SK-N-SH (cell line): Measurements from ENCODE around the gene ZFAND6. TPM values are rescaled to one million over a fixed set of nuclear protein-coding genes. Genes with fewer than 3 reads are reported as not detected.

Experiments used
- CTCF ChIA-PET: fragments of 300-600, 350-600 bp; formaldehyde crosslinking; extraction: SDS; loops from one replicate; lab custom pipeline; 2021; lab: Yijun Ruan, JAX
- POLR2A ChIA-PET: fragments of 350-600 bp; sonication (Branson Sonifier 250); formaldehyde crosslinking; extraction: SDS; loops from one replicate; lab custom pipeline; 2020; ENCODE audit warnings: antibody characterized with exemption, inconsistent platforms; lab: Yijun Ruan, JAX
- DNase-seq: peaks from one replicate; pipeline ENCODE4 v3.0.0; 2012
- H2AFZ ChIP-seq: fragments of 200-600 bp; sonication (generic); 2 replicates; pipeline ENCODE4 v1.8.1; 2016; ENCODE audit warnings: antibody characterized with exemption, mild to moderate bottlenecking, low read depth
- H3F3A ChIP-seq: fragments of 200-600 bp; sonication (generic); replicated peaks from 2 replicates; pipeline ENCODE3; 2016; ENCODE audit warnings: antibody characterized with exemption, mild to moderate bottlenecking; ENCODE audit not compliant: insufficient read depth
- H3K27ac ChIP-seq, 2 experiments: fragments of 200-500 bp in 1 of 2; fragments of 200-600 bp in 1 of 2; sonication (Bioruptor generic) in 1 of 2; sonication (generic), shearing (Covaris generic) in 1 of 2; 2 replicates each; pipeline versions ENCODE4 v1.5.1 to v1.6.1; 2014 to 2016; ENCODE audit warnings: low read depth in 2 of 2, inconsistent platforms in 1 of 2, low read length in 1 of 2, mild to moderate bottlenecking in 1 of 2, mixed read lengths in 1 of 2
- H3K27me3 ChIP-seq: fragments of 200-600 bp; sonication (generic), shearing (Covaris generic); 2 replicates; pipeline ENCODE4 v1.6.1; 2016; ENCODE audit warnings: mixed run types; ENCODE audit not compliant: insufficient read depth
- H3K36me3 ChIP-seq, 2 experiments: fragments of 200-500 bp in 1 of 2; fragments of 200-600 bp in 1 of 2; sonication (Bioruptor generic) in 1 of 2; sonication (generic) in 1 of 2; replicated peaks in 1 of 2; 2 replicates each; pipeline versions ENCODE3 to v1.5.1; 2014 to 2016; ENCODE audit warnings: low read length in 1 of 2, mild to moderate bottlenecking in 1 of 2; ENCODE audit not compliant: insufficient read depth in 2 of 2, control insufficient read depth in 1 of 2
- H3K4me1 ChIP-seq, 2 experiments: fragments of 200-500 bp in 1 of 2; fragments of 200-600 bp in 1 of 2; sonication (Bioruptor generic) in 1 of 2; sonication (generic), shearing (Covaris generic) in 1 of 2; 2 replicates each; pipeline versions ENCODE4 v1.5.1 to v1.6.1; 2014 to 2016; ENCODE audit warnings: low read depth in 1 of 2, low read length in 1 of 2, mixed run types in 1 of 2; ENCODE audit not compliant: insufficient read depth in 2 of 2, control insufficient read depth in 1 of 2
- H3K4me2 ChIP-seq: fragments of 200-600 bp; sonication (generic), shearing (Covaris generic); 2 replicates; pipeline ENCODE4 v1.6.1; 2017; ENCODE audit warnings: mixed run types
- H3K4me3 ChIP-seq, 2 experiments: fragments of 200-500 bp in 1 of 2; fragments of 200-600 bp in 1 of 2; sonication (Bioruptor generic) in 1 of 2; sonication (generic), shearing (Covaris generic) in 1 of 2; 2 replicates each; pipeline versions ENCODE4 v1.5.1 to v1.8.1; 2014 to 2016; ENCODE audit warnings: low read depth in 2 of 2, inconsistent platforms in 1 of 2, low read length in 1 of 2, mild to moderate bottlenecking in 1 of 2, mixed read lengths in 1 of 2, moderate library complexity in 1 of 2
- H3K79me2 ChIP-seq: fragments of 200-600 bp; sonication (generic); 2 replicates; pipeline ENCODE4 v1.8.1; 2017; ENCODE audit warnings: mild to moderate bottlenecking; ENCODE audit not compliant: insufficient read depth
- H3K9ac ChIP-seq: fragments of 200-600 bp; sonication (generic); 2 replicates; pipeline ENCODE4 v1.6.1; 2017; ENCODE audit warnings: mixed run types
- H3K9me2 ChIP-seq: fragments of 200-600 bp; sonication (generic); 2 replicates; pipeline ENCODE4 v1.6.1; 2017; ENCODE audit warnings: mixed run types
- H3K9me3 ChIP-seq: fragments of 200-600 bp; sonication (generic); 2 replicates; pipeline ENCODE4 v1.6.1; 2017; ENCODE audit warnings: mixed run types, mild to moderate bottlenecking, moderate library complexity
- H4K20me1 ChIP-seq: fragments of 200-600 bp; sonication (generic); 2 replicates; pipeline ENCODE4 v1.6.1; 2017; ENCODE audit warnings: mild to moderate bottlenecking, mixed run types; ENCODE audit not compliant: insufficient read depth
- CHD2 ChIP-seq: fragments of 150-350 bp; IDR thresholded peaks from 2 replicates; pipeline ENCODE4 v1.6.1; 2018; ENCODE audit warnings: low read length; ENCODE audit not compliant: partially characterized antibody
- ELF1 ChIP-seq: IDR thresholded peaks from 2 replicates; pipeline ENCODE4 v1.4.0; 2012
- FOSL2 ChIP-seq: IDR thresholded peaks from 2 replicates; pipeline ENCODE4 v1.4.0; 2012; ENCODE audit warnings: low read depth, mild to moderate bottlenecking, moderate library complexity, borderline replicate concordance
- FOXM1 ChIP-seq: IDR thresholded peaks from 2 replicates; pipeline ENCODE4 v1.4.0; 2012; ENCODE audit warnings: low read depth, mild to moderate bottlenecking
- GATA2 ChIP-seq: sonication (generic); formaldehyde crosslinking; IDR thresholded peaks from 2 replicates; pipeline ENCODE4 v1.5.0; 2020; ENCODE audit warnings: mild to moderate bottlenecking, missing genetic modification reagents
- IRF3 ChIP-seq: fragments of 150-350 bp; IDR thresholded peaks from 2 replicates; pipeline ENCODE4 v1.6.1; 2016; ENCODE audit warnings: mild to moderate bottlenecking, low read depth, low read length
- MAX ChIP-seq: IDR thresholded peaks from 2 replicates; pipeline ENCODE4 v1.4.0; 2012; ENCODE audit warnings: low read depth
- MEF2A ChIP-seq: IDR thresholded peaks from 2 replicates; pipeline ENCODE4 v1.4.0; 2012; ENCODE audit warnings: low read depth, borderline replicate concordance
- RCOR1 ChIP-seq: fragments of 150-350 bp; IDR thresholded peaks from 2 replicates; pipeline ENCODE4 v1.6.1; 2017; ENCODE audit warnings: antibody characterized with exemption, low read length
- REST ChIP-seq: IDR thresholded peaks from 2 replicates; pipeline ENCODE4 v1.6.1; 2012; ENCODE audit warnings: mild to moderate bottlenecking, low read depth, low read length, moderate library complexity
- RFX5 ChIP-seq: IDR thresholded peaks from 2 replicates; pipeline ENCODE4 v1.6.1; 2012; ENCODE audit warnings: mild to moderate bottlenecking, improper control_type of control experiment, low read length
- SIN3A ChIP-seq: IDR thresholded peaks from 2 replicates; pipeline ENCODE4 v1.6.1; 2012; ENCODE audit warnings: low read depth, mild to moderate bottlenecking, low read length, moderate library complexity, borderline replicate concordance
- SMC3 ChIP-seq: IDR thresholded peaks from 2 replicates; pipeline ENCODE4 v1.6.1; 2012; ENCODE audit warnings: low read depth, low read length, improper control_type of control experiment
- TAF1 ChIP-seq: IDR thresholded peaks from 2 replicates; pipeline ENCODE4 v1.6.1; 2012; ENCODE audit warnings: low read depth, mild to moderate bottlenecking, low read length, moderate library complexity, borderline replicate concordance
- TEAD4 ChIP-seq: IDR thresholded peaks from 2 replicates; pipeline ENCODE4 v1.4.0; 2012; ENCODE audit warnings: mild to moderate bottlenecking, borderline replicate concordance; ENCODE audit not compliant: insufficient read depth
- WGBS: methylation state at CpG from one replicate; pipeline ENCODE4 v1.1.6; 2017; ENCODE audit warnings: low lambda C conversion rate; 5-methylcytosine and 5-hydroxymethylcytosine counted together
- polyA plus RNA-seq, 3 experiments: library from polyadenylated mRNA; depleted of rRNA; stranded (reverse); fragments of >200 nt; gene quantifications; 2 replicates each; pipeline ENCODE4 v1.2.3, GENCODE V29; 2012

Gene ZFAND6
- polyA plus RNA-seq, 1 of the 3 experiments (the other 2 are of a cell fraction): 90.1 TPM

- TF ChIP-seq REST: no peak
- no peak for TF ChIP-seq TEAD4
- no peak for TF ChIP-seq MAX
- TF ChIP-seq CHD2: no peak
- TF ChIP-seq TAF1: no peak
- TF ChIP-seq RCOR1: no peak
- TF ChIP-seq SIN3A: no peak
- TF ChIP-seq FOSL2: no peak
- no peak for TF ChIP-seq SMC3
- no peak for TF ChIP-seq MEF2A
Measured at GRCh38 chr15:80058044-80058443, 1.4 kb upstream of the ZFAND6 start (continued).

- 1% methylated on average over 25 of the region's 72 CpGs for WGBS
- Histone ChIP-seq H3K27me3 (no peaks in the 10 kb centered on the region), H3K4me3 (peak overlapping the region; percentile 81 to 92), H3K9ac (peak overlapping the region; percentile 77), H4K20me1 (peaks cover 28% of the 10 kb centered on the region), H3K9me2 (no peaks in the 10 kb centered on the region), H3K36me3 (no peaks in the 10 kb centered on the region), H3K4me1 (peaks cover 0 to 7% of the 10 kb centered on the region in 2 experiments; a peak in 2 of 4 replicates), H2AFZ (peak overlapping the region; percentile 88; the same call in 1 of the 2 replicates), H3K9me3 (no peaks in the 10 kb centered on the region), H3K27ac (peak overlapping the region; percentile 69 to 78), H3K79me2 (peaks cover 50% of the 10 kb centered on the region), H3F3A (peaks cover 4% of the 10 kb centered on the region), H3K4me2 (peak overlapping the region; percentile 81)
- no peak for TF ChIP-seq GATA2
- TF ChIP-seq FOXM1: no peak
- TF ChIP-seq RFX5: no peak
- TF ChIP-seq IRF3: no peak
- TF ChIP-seq CHD2: peak; percentile 91
- TF ChIP-seq ELF1: 0 out of 2 replicates have a peak, but pooled peaks have one; percentile 14
- ChIA-PET POLR2A (interaction anchor here (0.6 kb wide), 1 partner anchor 636 kb away, joined by 3 read pairs; no protein-coding TSS in a partner anchor), CTCF (interaction anchor here (1.1 to 1.5 kb wide), 3 partner anchors 9 to 113 kb away, joined by 3 to 4 read pairs (median 3); no protein-coding TSS in a partner anchor)
- DNase-seq: peak; percentile 92
Measured at GRCh38 chr15:80059786-80060355, 395 bp downstream of the ZFAND6 start.
